Measurements from ENCODE around the gene ATP10A. TPM values are rescaled to one million over a fixed set of nuclear protein-coding genes. Genes with fewer than 3 reads are reported as not detected.
"Not testable (repeated sequence)": the region's sequence is repeated elsewhere in the genome, so short reads cannot be mapped to it uniquely, and the experiment has no call there.

Gene ATP10A
- total RNA-seq, 1 donor from 2014 or later = 0.22 TPM

- Mint-ChIP-seq H3K4me3 (no peak overlapping the region), H3K27ac (no peak overlapping the region), H3K4me1 (peaks cover 4% of the 10 kb centered on the region), H3K36me3 (no peaks in the 10 kb centered on the region), H3K27me3 (ENCODE audit: low read depth) (peaks cover 20% of the 10 kb centered on the region), H3K9me3 (no peaks in the 10 kb centered on the region)
- TF ChIP-seq, protein P1, sequence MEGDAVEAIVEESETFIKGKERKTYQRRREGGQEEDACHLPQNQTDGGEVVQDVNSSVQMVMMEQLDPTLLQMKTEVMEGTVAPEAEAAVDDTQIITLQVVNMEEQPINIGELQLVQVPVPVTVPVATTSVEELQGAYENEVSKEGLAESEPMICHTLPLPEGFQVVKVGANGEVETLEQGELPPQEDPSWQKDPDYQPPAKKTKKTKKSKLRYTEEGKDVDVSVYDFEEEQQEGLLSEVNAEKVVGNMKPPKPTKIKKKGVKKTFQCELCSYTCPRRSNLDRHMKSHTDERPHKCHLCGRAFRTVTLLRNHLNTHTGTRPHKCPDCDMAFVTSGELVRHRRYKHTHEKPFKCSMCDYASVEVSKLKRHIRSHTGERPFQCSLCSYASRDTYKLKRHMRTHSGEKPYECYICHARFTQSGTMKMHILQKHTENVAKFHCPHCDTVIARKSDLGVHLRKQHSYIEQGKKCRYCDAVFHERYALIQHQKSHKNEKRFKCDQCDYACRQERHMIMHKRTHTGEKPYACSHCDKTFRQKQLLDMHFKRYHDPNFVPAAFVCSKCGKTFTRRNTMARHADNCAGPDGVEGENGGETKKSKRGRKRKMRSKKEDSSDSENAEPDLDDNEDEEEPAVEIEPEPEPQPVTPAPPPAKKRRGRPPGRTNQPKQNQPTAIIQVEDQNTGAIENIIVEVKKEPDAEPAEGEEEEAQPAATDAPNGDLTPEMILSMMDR (IDR thresholded peaks at IDR 0.05; ENCODE audit: unreplicated experiment) = no peak
- no peak for DNase-seq (ENCODE audit: low spot score in 2 of 2, unreplicated experiment in 2 of 2)
Measured at GRCh38 chr15:25883463-25884259, 20.5 kb upstream of the ATP10A start.

DNA sequence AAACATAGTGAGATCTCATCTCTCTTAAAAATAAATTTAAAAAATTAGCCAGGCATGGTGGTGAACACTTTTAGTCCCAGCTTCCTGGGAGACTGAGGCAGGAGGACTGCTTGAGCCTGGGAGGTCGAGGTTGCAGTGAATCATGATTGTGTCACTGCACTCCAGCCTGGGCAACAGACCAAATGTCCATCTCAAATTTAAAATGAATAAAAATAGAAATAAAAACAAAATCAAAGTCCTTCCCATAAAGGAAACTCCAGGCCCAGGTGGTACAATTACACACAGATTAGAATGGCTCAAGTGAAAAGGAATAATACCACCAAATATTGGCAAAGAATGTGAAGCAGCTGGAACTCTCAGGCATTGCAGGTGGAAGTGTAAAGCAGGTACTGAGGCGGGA lies 19.3 kb upstream of the ATP10A start:
- Mint-ChIP-seq H3K27ac (no peak overlapping the region), H3K4me3 (no peak overlapping the region), H3K4me1 (peaks cover 4% of the 10 kb centered on the region)

GRCh38 chr15:25880877-25881276 lies 17.8 kb upstream of the ATP10A start:
- not testable (repeated sequence) for H3K27me3 Mint-ChIP-seq (ENCODE audit: low read depth); DNase-seq (ENCODE audit: low spot score in 2 of 2, unreplicated experiment in 2 of 2); H3K4me1 Mint-ChIP-seq; H3K9me3 Mint-ChIP-seq; H3K36me3 Mint-ChIP-seq; H3K4me3 Mint-ChIP-seq; H3K27ac Mint-ChIP-seq

More for the DNA sequence above, 19.3 kb upstream of the ATP10A start:
- Mint-ChIP-seq H3K36me3 (no peaks in the 10 kb centered on the region), H3K27me3 (ENCODE audit: low read depth) (peaks cover 11% of the 10 kb centered on the region), H3K9me3 (no peaks in the 10 kb centered on the region)
- no peak for DNase-seq (ENCODE audit: low spot score in 2 of 2, unreplicated experiment in 2 of 2)
- TF ChIP-seq, protein P1 (IDR thresholded peaks at IDR 0.05; ENCODE audit: unreplicated experiment) = no peak

- Mint-ChIP-seq H3K27ac (no peak overlapping the region), H3K36me3 (no peaks in the 10 kb centered on the region), H3K9me3 (no peaks in the 10 kb centered on the region), H3K4me3 (no peak overlapping the region), H3K4me1 (peaks cover 4% of the 10 kb centered on the region), H3K27me3 (ENCODE audit: low read depth) (no peaks in the 10 kb centered on the region)
- TF ChIP-seq, protein P1 (IDR thresholded peaks at IDR 0.05; ENCODE audit: unreplicated experiment) = no peak
- no peak for DNase-seq (ENCODE audit: low spot score in 2 of 2, unreplicated experiment in 2 of 2)
Measured at GRCh38 chr15:25880411-25880810, 17.3 kb upstream of the ATP10A start.

- Mint-ChIP-seq H3K4me1 (peaks cover 4% of the 10 kb centered on the region), H3K27ac (no peak overlapping the region), H3K4me3 (no peak overlapping the region), H3K36me3 (no peaks in the 10 kb centered on the region), H3K9me3 (no peaks in the 10 kb centered on the region), H3K27me3 (ENCODE audit: low read depth) (no peaks in the 10 kb centered on the region)
- TF ChIP-seq, protein P1 (IDR thresholded peaks at IDR 0.05; ENCODE audit: unreplicated experiment) = no peak
- DNase-seq (ENCODE audit: low spot score in 2 of 2, unreplicated experiment in 2 of 2) = no peak
Measured at GRCh38 chr15:25879438-25879837, 16.3 kb upstream of the ATP10A start.

- Mint-ChIP-seq H3K27ac (no peak overlapping the region), H3K4me3 (no peak overlapping the region), H3K27me3 (ENCODE audit: low read depth) (no peaks in the 10 kb centered on the region), H3K9me3 (no peaks in the 10 kb centered on the region), H3K4me1 (no peaks in the 10 kb centered on the region), H3K36me3 (no peaks in the 10 kb centered on the region)
- no peak for DNase-seq (ENCODE audit: low spot score in 2 of 2, unreplicated experiment in 2 of 2)
- TF ChIP-seq, protein P1 (IDR thresholded peaks at IDR 0.05; ENCODE audit: unreplicated experiment) = no peak
Measured at GRCh38 chr15:25877681-25878080, 14.6 kb upstream of the ATP10A start.

All from mesothelial cell of epicardium (in vitro differentiated cells).